K562 (cell line): ENCODE results near the gene SURF6. TPM values are rescaled to one million over a fixed set of nuclear protein-coding genes. Genes with fewer than 3 reads are reported as not detected.
A peak's percentile ranks its signal among the peaks of the same experiment; 100 is the strongest.

Experiments used
- ATF7 ChIP-seq: fragments of 450-650 bp; IDR thresholded peaks from 2 replicates; pipeline ENCODE4 v1.7.1; 2014; ENCODE audit warnings: mild to moderate bottlenecking, moderate library complexity
- CAMTA2 ChIP-seq: fragments of 250-450 bp; sonication (Bioruptor Pico); conservative IDR thresholded peaks from 2 replicates; pipeline ENCODE4 v1.5.1; 2022
- CREB3 ChIP-seq: fragments of 450-650 bp; conservative IDR thresholded peaks from 2 replicates; pipeline ENCODE4 v1.6.1; 2016; ENCODE audit warnings: missing genetic modification characterization, low read depth, mild to moderate bottlenecking, missing compliant biosample characterization, moderate library complexity
- CTBP1 ChIP-seq: fragments of 450-650 bp; IDR thresholded peaks from 2 replicates; pipeline ENCODE4 v1.6.1; 2016; ENCODE audit warnings: borderline replicate concordance
- CXXC5 ChIP-seq: fragments of 250-450 bp; sonication (Bioruptor Pico); IDR thresholded peaks from 2 replicates; pipeline ENCODE4 v1.8.0; 2022; ENCODE audit warnings: inconsistent platforms, mild to moderate bottlenecking, moderate library complexity
- ILF3 ChIP-seq: fragments of 450-650 bp; IDR thresholded peaks from 2 replicates; pipeline ENCODE4 v1.6.1; 2018; ENCODE audit warnings: antibody characterized with exemption, mild to moderate bottlenecking, moderate library complexity, borderline replicate concordance
- KAT7 ChIP-seq: sonication (generic); formaldehyde crosslinking; IDR thresholded peaks from 2 replicates; pipeline ENCODE4 v1.8.0; 2022; ENCODE audit warnings: missing genetic modification reagents, mild to moderate bottlenecking, borderline replicate concordance
- MAFF ChIP-seq: IDR thresholded peaks from 2 replicates; pipeline ENCODE4 v1.6.1; 2012; ENCODE audit warnings: low read length, improper control_type of control experiment
- MTA3 ChIP-seq: fragments of 450-650 bp; formaldehyde crosslinking; IDR thresholded peaks from 2 replicates; pipeline ENCODE4 v1.6.1; 2017; ENCODE audit warnings: mild to moderate bottlenecking, borderline replicate concordance
- RB1 ChIP-seq: fragments of 450-650 bp; IDR thresholded peaks from 2 replicates; pipeline ENCODE4 v1.6.1; 2017; ENCODE audit warnings: low read depth, mild to moderate bottlenecking
- RBBP5 ChIP-seq: fragments of 200-600 bp; sonication (generic); IDR thresholded peaks from 2 replicates; pipeline ENCODE4 v1.6.1; 2012; ENCODE audit warnings: borderline replicate concordance, mild to moderate bottlenecking, low read length, control low read depth, inconsistent platforms; ENCODE audit not compliant: insufficient read depth, poor library complexity, severe bottlenecking
- RFX7 ChIP-seq: fragments of 250-450 bp; sonication (Bioruptor Pico); IDR thresholded peaks from 2 replicates; pipeline ENCODE4 v1.5.1; 2021; ENCODE audit warnings: mild to moderate bottlenecking
- SMAD4 ChIP-seq: fragments of 250-450 bp; sonication (Bioruptor Pico); conservative IDR thresholded peaks from 2 replicates; pipeline ENCODE4 v1.8.0; 2021; ENCODE audit warnings: inconsistent platforms, mild to moderate bottlenecking, moderate library complexity
- TCFL5 ChIP-seq: fragments of 250-450 bp; sonication (Bioruptor Pico); conservative IDR thresholded peaks from 2 replicates; pipeline ENCODE4 v1.6.1; 2021; ENCODE audit warnings: mild to moderate bottlenecking, moderate library complexity, matching md5 sums
- TFAP4 ChIP-seq: sonication (generic); formaldehyde crosslinking; IDR thresholded peaks from 2 replicates; pipeline ENCODE4 v1.8.0; 2022; ENCODE audit warnings: missing genetic modification reagents, mild to moderate bottlenecking, moderate library complexity, borderline replicate concordance
- U2AF2 ChIP-seq: fragments of 200-400 bp; formaldehyde crosslinking; optimal IDR thresholded peaks from 2 replicates; pipeline ENCODE3; 2017; ENCODE audit warnings: low read depth, mild to moderate bottlenecking, low read length
- ZBTB17 ChIP-seq: fragments of 450-650 bp; formaldehyde crosslinking; IDR thresholded peaks from 2 replicates; pipeline ENCODE4 v1.4.0; 2020; ENCODE audit warnings: mild to moderate bottlenecking
- ZNF384 ChIP-seq: IDR thresholded peaks from 2 replicates; pipeline ENCODE4 v1.6.1; 2012; ENCODE audit warnings: low read depth, low read length, improper control_type of control experiment
- ZNF512 ChIP-seq: IDR thresholded peaks from 2 replicates; pipeline ENCODE4 v1.6.1; 2016; ENCODE audit warnings: missing genetic modification characterization, missing compliant biosample characterization
- ZNF584 ChIP-seq: fragments of 200-800 bp; sonication (Bioruptor generic); IDR thresholded peaks from 2 replicates; pipeline ENCODE4 v1.6.1; 2016; ENCODE audit warnings: low read depth, mild to moderate bottlenecking, missing genetic modification characterization, missing compliant biosample characterization
- polyA plus RNA-seq, 8 experiments: library from polyadenylated mRNA; depleted of rRNA in 4 of 8; stranded (reverse) in 5 of 8; unstranded in 3 of 8; fragments of >200 nt; fragmentation: Nextera tagmentation in 2 of 8; fragmentation: Illumina TruSeq in 1 of 8; extraction: Ambion mirVana in 2 of 8; extraction: Trizol in 1 of 8; gene quantifications; 2 replicates each; pipeline versions ENCODE4 v1.2.1 to v1.2.3, GENCODE V29; 2011 to 2014; ENCODE audit warnings: inconsistent platforms in 1 of 8, missing spikeins in 1 of 8
- total RNA-seq, 7 experiments: library from RNA; depleted of rRNA in 6 of 7; stranded (reverse); fragments of >200 nt in 6 of 7; fragmentation: Illumina TruSeq in 2 of 7; extraction: Trizol in 2 of 7; gene quantifications; 2 replicates each; pipeline versions ENCODE4 v1.2.1 to v1.2.3, GENCODE V29; 2011 to 2021; ENCODE audit warnings: low replicate concordance in 1 of 7
- TF ChIP-seq, protein P1 (sequence below): fragments of 250-450 bp; sonication (Bioruptor Pico); IDR thresholded peaks from 2 replicates; pipeline ENCODE4 v1.5.0; 2020; ENCODE audit warnings: mild to moderate bottlenecking
- TF ChIP-seq, protein P2 (sequence below): fragments of 450-650 bp; IDR thresholded peaks from 2 replicates; pipeline ENCODE4 v1.6.1; 2014; ENCODE audit warnings: low read depth, mild to moderate bottlenecking, moderate library complexity, borderline replicate concordance

SURF6 gene
- total and polyA plus RNA-seq, 9 of the 15 experiments (the other 6 are each of a cell fraction or from before 2014, with no cell fraction given) = 1.4 to 68.3 (median 14.7) TPM

DNA sequence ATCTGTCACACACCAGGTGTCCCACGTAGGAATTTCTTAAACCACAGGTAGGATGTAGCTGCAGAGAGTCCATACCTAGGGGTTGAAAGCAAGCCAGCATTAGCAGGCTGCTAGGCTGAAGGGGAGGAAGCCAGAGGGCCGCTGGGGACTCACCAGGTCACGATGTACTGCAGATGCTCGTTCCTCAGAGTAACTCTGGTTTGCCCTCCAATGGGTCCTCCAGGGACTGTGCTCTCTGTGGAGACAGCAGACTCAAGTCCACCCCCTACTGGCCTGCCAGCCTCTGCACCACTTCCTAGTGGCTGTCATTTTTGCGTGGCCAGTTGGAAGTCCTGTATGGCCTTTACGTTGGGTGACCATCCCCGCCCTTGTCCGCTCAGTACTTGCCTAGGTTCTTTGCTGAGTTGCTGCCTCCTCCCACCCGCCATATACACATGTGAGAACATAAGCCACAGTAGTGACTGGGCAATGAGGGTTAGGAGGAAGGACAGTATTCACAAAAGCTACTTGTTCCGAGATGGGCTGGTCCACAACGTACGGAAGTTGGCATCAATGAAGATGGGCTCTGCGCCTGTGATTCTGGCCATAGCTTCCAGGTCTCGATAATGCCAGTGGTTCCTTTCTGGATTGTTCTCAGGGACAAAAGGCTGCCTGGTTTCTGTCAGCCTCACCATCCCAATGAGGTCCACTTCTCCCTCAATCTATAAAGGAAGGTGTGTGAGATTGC lies 16.1 kb upstream of the SURF6 start (continued):
- TF ChIP-seq TCFL5 (CRISPR knock-in tag) (no peak), U2AF2 (no peak), RFX7 (CRISPR knock-in tag) (no peak), KAT7 (CRISPR knock-in tag) (peak; percentile 63; the same call in 1 of the 2 replicates), ZBTB17 (CRISPR knock-in tag) (peak; percentile 58), CAMTA2 (CRISPR knock-in tag) (no peak), MTA3 (peak; percentile 57; the same call in 1 of the 2 replicates), CXXC5 (CRISPR knock-in tag) (peak; percentile 53; the same call in 1 of the 2 replicates), ZNF384 (no peak), CTBP1 (peak; percentile 84), SMAD4 (no peak), ZNF512 (tag) (no peak), RBBP5 (no peak), TFAP4 (CRISPR knock-in tag) (peak; percentile 73; the same call in 1 of the 2 replicates), ATF7 (peak; percentile 53; the same call in 1 of the 2 replicates), ZNF584 (CRISPR knock-in tag) (no peak), RB1 (no peak), MAFF (no peak), CREB3 (tag) (no peak), ILF3 (peak; percentile 6; the same call in 1 of the 2 replicates)
- TF ChIP-seq, protein P1, sequence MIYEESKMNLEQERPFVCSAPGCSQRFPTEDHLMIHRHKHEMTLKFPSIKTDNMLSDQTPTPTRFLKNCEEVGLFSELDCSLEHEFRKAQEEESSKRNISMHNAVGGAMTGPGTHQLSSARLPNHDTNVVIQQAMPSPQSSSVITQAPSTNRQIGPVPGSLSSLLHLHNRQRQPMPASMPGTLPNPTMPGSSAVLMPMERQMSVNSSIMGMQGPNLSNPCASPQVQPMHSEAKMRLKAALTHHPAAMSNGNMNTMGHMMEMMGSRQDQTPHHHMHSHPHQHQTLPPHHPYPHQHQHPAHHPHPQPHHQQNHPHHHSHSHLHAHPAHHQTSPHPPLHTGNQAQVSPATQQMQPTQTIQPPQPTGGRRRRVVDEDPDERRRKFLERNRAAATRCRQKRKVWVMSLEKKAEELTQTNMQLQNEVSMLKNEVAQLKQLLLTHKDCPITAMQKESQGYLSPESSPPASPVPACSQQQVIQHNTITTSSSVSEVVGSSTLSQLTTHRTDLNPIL (CRISPR knock-in tag) = no peak
- TF ChIP-seq, protein P2, sequence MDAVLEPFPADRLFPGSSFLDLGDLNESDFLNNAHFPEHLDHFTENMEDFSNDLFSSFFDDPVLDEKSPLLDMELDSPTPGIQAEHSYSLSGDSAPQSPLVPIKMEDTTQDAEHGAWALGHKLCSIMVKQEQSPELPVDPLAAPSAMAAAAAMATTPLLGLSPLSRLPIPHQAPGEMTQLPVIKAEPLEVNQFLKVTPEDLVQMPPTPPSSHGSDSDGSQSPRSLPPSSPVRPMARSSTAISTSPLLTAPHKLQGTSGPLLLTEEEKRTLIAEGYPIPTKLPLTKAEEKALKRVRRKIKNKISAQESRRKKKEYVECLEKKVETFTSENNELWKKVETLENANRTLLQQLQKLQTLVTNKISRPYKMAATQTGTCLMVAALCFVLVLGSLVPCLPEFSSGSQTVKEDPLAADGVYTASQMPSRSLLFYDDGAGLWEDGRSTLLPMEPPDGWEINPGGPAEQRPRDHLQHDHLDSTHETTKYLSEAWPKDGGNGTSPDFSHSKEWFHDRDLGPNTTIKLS = no peak; the same call in 1 of the 2 replicates
